HCT116 (cell line): ENCODE measurements around the gene MDM2. TPM values are rescaled to one million over a fixed set of nuclear protein-coding genes. Genes with fewer than 3 reads are reported as not detected.
A peak's percentile ranks its signal among the peaks of the same experiment; 100 is the strongest.
"Not testable (repeated sequence)": the region's sequence is repeated elsewhere in the genome, so short reads cannot be mapped to it uniquely, and the experiment has no call there.

Source experiments
- ATAC-seq: fragments of 200-7000 bp; cut with Tn5 transposase; 2 replicates; pipeline ENCODE4 v1.9.1; 2020; ENCODE audit warnings: mild to moderate bottlenecking, moderate library complexity
- BruUV-seq: library from RNA; stranded (reverse); fragments of 400-500 nt; replicated peaks from 2 replicates; lab custom pipeline; 2021; lab: Mats Ljungman, UMichigan
- CTCF ChIA-PET: fragments of 300-600 bp; sonication (Branson Sonifier 250); formaldehyde crosslinking; loops from one replicate; lab custom pipeline; 2021; ENCODE audit warnings: antibody characterized with exemption; lab: Charles Lee
- POLR2A ChIA-PET: fragments of 300-600, 350-600 bp; sonication (Branson Sonifier 250); formaldehyde crosslinking; loops from one replicate; lab custom pipeline; 2021; ENCODE audit warnings: antibody characterized with exemption; lab: Charles Lee
- RAD21 ChIA-PET, 2 experiments: fragments of 300-600 bp; sonication (Branson Sonifier 250); formaldehyde crosslinking; loops; one replicate each; lab custom pipeline; 2023; ENCODE audit warnings: low total read pairs in 2 of 2; ENCODE audit not compliant: uncharacterized antibody in 2 of 2, unreplicated experiment in 2 of 2, low non-redundant PET in 1 of 2; lab: Charles Lee
- DNase-seq: peaks from one replicate; pipeline ENCODE4 v3.0.0-alpha.2; 2010; ENCODE audit warnings: low read depth, low spot score
- H2AFZ ChIP-seq: fragments of 200-600 bp; shearing (Covaris generic), sonication (generic); 2 replicates; pipeline ENCODE4 v1.6.1; 2017; ENCODE audit warnings: low read depth, mixed run types, mixed read lengths, antibody characterized with exemption, low read length; ENCODE audit not compliant: poor library complexity, severe bottlenecking
- H3K27ac ChIP-seq: 2 replicates; pipeline ENCODE4 v1.5.1; 2012; ENCODE audit warnings: low read depth, low read length
- H3K27me3 ChIP-seq: fragments of 200-600 bp; sonication (generic); 2 replicates; pipeline ENCODE4 v1.6.1; 2016; ENCODE audit warnings: mixed run types, low read length, mixed read lengths; ENCODE audit not compliant: insufficient read depth
- H3K36me3 ChIP-seq, 2 experiments: fragments of 200-500 bp in 1 of 2; fragments of 200-600 bp in 1 of 2; sonication (Bioruptor generic) in 1 of 2; sonication (generic) in 1 of 2; 2 replicates each; pipeline versions ENCODE4 v1.5.1 to v1.6.1; 2014 to 2016; ENCODE audit warnings: low read length in 2 of 2, inconsistent platforms in 1 of 2, mixed read lengths in 1 of 2, mixed run types in 1 of 2; ENCODE audit not compliant: insufficient read depth in 2 of 2, control insufficient read depth in 1 of 2
- H3K4me1 ChIP-seq, 2 experiments: fragments of 200-600 bp in 1 of 2; sonication (generic) in 1 of 2; 2 replicates each; pipeline versions ENCODE4 v1.5.1 to v1.6.1; 2012 to 2017; ENCODE audit warnings: low read length in 2 of 2, inconsistent platforms in 1 of 2, mild to moderate bottlenecking in 1 of 2, mixed read lengths in 1 of 2, mixed run types in 1 of 2, moderate library complexity in 1 of 2; ENCODE audit not compliant: insufficient read depth in 2 of 2, control insufficient read depth in 1 of 2
- H3K4me2 ChIP-seq: fragments of 200-600 bp; sonication (generic); 2 replicates; pipeline ENCODE4 v1.6.1; 2017; ENCODE audit warnings: mixed run types, low read length, mixed read lengths
- H3K4me3 ChIP-seq, 2 experiments: fragments of 200-600 bp in 1 of 2; sonication (generic) in 1 of 2; replicated peaks in 1 of 2; 2 replicates each; pipeline ENCODE4 v1.5.1; 2011 to 2016; ENCODE audit warnings: low read length in 2 of 2, control low read depth in 1 of 2, low read depth in 1 of 2, mild to moderate bottlenecking in 1 of 2, mixed read lengths in 1 of 2, mixed run types in 1 of 2
- H3K79me2 ChIP-seq: fragments of 200-600 bp; sonication (generic); 2 replicates; pipeline ENCODE4 v1.6.1; 2017; ENCODE audit warnings: mild to moderate bottlenecking, mixed run types, low read length, moderate library complexity, mixed read lengths; ENCODE audit not compliant: insufficient read depth
- H3K9ac ChIP-seq: fragments of 200-600 bp; sonication (generic); 2 replicates; pipeline ENCODE4 v1.6.1; 2016; ENCODE audit warnings: low read length, mixed read lengths
- H3K9me2 ChIP-seq: fragments of 200-600 bp; sonication (generic), shearing (Covaris generic); 2 replicates; pipeline ENCODE4 v1.6.1; 2017; ENCODE audit warnings: mixed run types, mild to moderate bottlenecking, moderate library complexity; ENCODE audit not compliant: insufficient read depth
- H3K9me3 ChIP-seq, 2 experiments: fragments of 200-500 bp in 1 of 2; fragments of 200-600 bp in 1 of 2; sonication (Bioruptor generic) in 1 of 2; sonication (generic) in 1 of 2; 2 replicates each; pipeline ENCODE4 v1.6.1; 2014 to 2017; ENCODE audit warnings: low read length in 2 of 2, mixed read lengths in 2 of 2, inconsistent platforms in 1 of 2, low read depth in 1 of 2, mild to moderate bottlenecking in 1 of 2, mixed run types in 1 of 2, moderate library complexity in 1 of 2; ENCODE audit not compliant: control insufficient read depth in 1 of 2, insufficient read depth in 1 of 2
- H4K20me1 ChIP-seq: fragments of 200-600 bp; sonication (generic), shearing (Covaris generic); 2 replicates; pipeline ENCODE4 v1.6.1; 2017; ENCODE audit warnings: mixed run types, mild to moderate bottlenecking, moderate library complexity; ENCODE audit not compliant: insufficient read depth
- CBX3 ChIP-seq: IDR thresholded peaks from 2 replicates; pipeline ENCODE4 v1.6.1; 2012; ENCODE audit warnings: low read depth
- CEBPB ChIP-seq: IDR thresholded peaks from 2 replicates; pipeline ENCODE4 v1.6.1; 2012; ENCODE audit warnings: low read depth
- SP1 ChIP-seq: IDR thresholded peaks from 2 replicates; pipeline ENCODE4 v1.6.1; 2012; ENCODE audit warnings: low read depth
- SRF ChIP-seq: IDR thresholded peaks from 2 replicates; pipeline ENCODE4 v1.6.1; 2012; ENCODE audit warnings: low read depth
- TCF7L2 ChIP-seq: IDR thresholded peaks from 2 replicates; pipeline ENCODE4 v1.7.0; 2011; ENCODE audit warnings: borderline replicate concordance, inconsistent platforms; ENCODE audit not compliant: insufficient read depth, insufficient read length; ENCODE audit errors: extremely low read depth
- intact Hi-C: fragments of 100-400 bp; cut with micrococcal nuclease; formaldehyde crosslinking; loops from 2 replicates; pipeline ENCODE4 v1.10.0; 2022
- total RNA-seq: library from RNA; stranded (reverse); gene quantifications from one replicate; pipeline ENCODE4 v1.2.1, GENCODE V29; 2021; ENCODE audit not compliant: unreplicated experiment

MDM2 gene
- total RNA-seq, 1 experiment from 2014 or later = 170 TPM

DNA sequence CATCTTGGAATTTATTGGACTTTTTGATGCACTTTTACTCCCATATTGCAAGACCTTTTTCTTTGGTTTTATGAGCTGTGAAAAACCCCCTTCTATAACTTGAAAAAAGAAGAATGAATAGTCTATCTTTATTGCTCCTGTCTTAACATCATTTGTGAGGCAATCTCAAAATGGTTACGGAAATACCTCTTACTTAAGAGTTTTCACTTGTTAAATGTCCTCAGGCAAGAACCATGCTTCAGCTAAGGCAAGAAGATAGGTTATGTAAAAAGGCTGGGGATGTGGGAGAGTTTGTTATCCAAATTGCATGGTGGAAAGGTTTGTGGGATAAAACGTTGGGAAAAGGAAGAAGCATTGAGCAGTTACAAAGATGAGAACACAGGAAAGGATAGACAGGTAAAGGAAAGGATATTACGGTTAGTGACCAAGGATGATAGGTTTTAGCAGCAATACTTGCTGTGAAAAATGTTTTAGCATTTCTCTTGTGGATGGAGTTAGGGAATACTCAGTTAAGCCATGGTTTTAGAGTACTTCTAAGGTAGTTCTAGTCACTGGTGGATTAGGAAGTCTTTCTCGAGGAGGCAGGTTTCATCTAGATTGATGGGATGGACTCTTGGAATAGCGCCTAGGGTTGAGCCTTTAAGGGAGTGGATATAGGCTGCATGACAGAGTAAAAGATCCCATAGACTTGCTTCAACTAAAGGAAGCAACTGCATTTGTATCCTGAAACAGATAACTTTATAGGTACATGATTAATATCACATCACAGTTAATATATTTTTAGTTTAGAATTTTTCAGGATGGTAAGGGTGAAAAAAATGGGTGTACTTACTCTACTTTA lies 30.3 kb downstream of the MDM2 start:
- Histone ChIP-seq H3K79me2 (peaks cover 37% of the 10 kb centered on the region), H3K9me2 (no peaks in the 10 kb centered on the region), H3K4me2 (no peak overlapping the region), H3K27me3 (no peaks in the 10 kb centered on the region), H3K27ac (no peak overlapping the region), H3K4me1 (no peaks in the 10 kb centered on the region), H2AFZ (no peak overlapping the region), H3K4me3 (no peak overlapping the region), H3K9ac (no peak overlapping the region), H3K36me3 (peaks cover 59 to 66% of the 10 kb centered on the region in 2 experiments), H3K9me3 (no peaks in the 10 kb centered on the region), H4K20me1 (peaks cover 4% of the 10 kb centered on the region)
- intact Hi-C loops = no loop called here
- ChIA-PET RAD21 (no interaction called here), CTCF (no interaction called here), POLR2A (no interaction called here)
- BruUV-seq = no TSS peak
- ATAC-seq (no peak), DNase-seq (no peak)
- TF ChIP-seq SRF (no peak), SP1 (no peak), CBX3 (no peak)

DNA sequence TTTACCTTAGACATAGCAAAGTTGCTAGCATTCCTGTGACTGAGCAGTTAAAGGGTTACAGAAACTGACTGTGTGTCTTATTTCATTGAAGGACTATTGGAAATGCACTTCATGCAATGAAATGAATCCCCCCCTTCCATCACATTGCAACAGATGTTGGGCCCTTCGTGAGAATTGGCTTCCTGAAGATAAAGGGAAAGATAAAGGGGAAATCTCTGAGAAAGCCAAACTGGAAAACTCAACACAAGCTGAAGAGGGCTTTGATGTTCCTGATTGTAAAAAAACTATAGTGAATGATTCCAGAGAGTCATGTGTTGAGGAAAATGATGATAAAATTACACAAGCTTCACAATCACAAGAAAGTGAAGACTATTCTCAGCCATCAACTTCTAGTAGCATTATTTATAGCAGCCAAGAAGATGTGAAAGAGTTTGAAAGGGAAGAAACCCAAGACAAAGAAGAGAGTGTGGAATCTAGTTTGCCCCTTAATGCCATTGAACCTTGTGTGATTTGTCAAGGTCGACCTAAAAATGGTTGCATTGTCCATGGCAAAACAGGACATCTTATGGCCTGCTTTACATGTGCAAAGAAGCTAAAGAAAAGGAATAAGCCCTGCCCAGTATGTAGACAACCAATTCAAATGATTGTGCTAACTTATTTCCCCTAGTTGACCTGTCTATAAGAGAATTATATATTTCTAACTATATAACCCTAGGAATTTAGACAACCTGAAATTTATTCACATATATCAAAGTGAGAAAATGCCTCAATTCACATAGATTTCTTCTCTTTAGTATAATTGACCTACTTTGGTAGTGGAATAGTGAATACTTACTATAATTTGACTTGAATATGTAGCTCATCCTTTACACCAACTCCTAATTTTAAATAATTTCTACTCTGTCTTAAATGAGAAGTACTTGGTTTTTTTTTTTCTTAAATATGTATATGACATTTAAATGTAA lies 31.5 kb downstream of the MDM2 start:
- intact Hi-C loops = no loop called here
- Histone ChIP-seq H3K27me3 (no peaks in the 10 kb centered on the region), H3K9me3 (no peaks in the 10 kb centered on the region), H4K20me1 (peaks cover 10% of the 10 kb centered on the region), H3K4me2 (no peak overlapping the region), H3K4me1 (no peaks in the 10 kb centered on the region), H3K27ac (no peak overlapping the region), H3K79me2 (peaks cover 29% of the 10 kb centered on the region), H3K4me3 (no peak overlapping the region), H3K9ac (no peak overlapping the region), H3K9me2 (no peaks in the 10 kb centered on the region), H2AFZ (no peak overlapping the region), H3K36me3 (peaks cover 51 to 66% of the 10 kb centered on the region in 2 experiments)
- no peak for TF ChIP-seq TCF7L2
- TF ChIP-seq CEBPB = no peak
- POLR2A ChIA-PET = no interaction called here
- DNase-seq (no peak), ATAC-seq (no peak)
- RAD21 ChIA-PET = no interaction called here
- CTCF ChIA-PET = interaction anchor here (1.6 kb wide), 1 partner anchor 9 kb away, joined by 5 read pairs; no protein-coding TSS in a partner anchor
- BruUV-seq = TSS peak; percentile 23

GRCh38 chr12:68841175-68841574 lies 33.2 kb downstream of the MDM2 start:
- H3K27ac ChIP-seq, POLR2A ChIA-PET, H3K9me3 ChIP-seq, H3K9me2 ChIP-seq, DNase-seq, intact Hi-C loops, BruUV-seq, ATAC-seq, H3K9ac ChIP-seq, H3K4me1 ChIP-seq, H3K27me3 ChIP-seq, H2AFZ ChIP-seq, RAD21 ChIA-PET, H3K4me2 ChIP-seq, H3K4me3 ChIP-seq: not testable (repeated sequence)
- Histone ChIP-seq H3K36me3 (peaks cover 42 to 53% of the 10 kb centered on the region in 2 experiments), H3K79me2 (peaks cover 16% of the 10 kb centered on the region), H4K20me1 (peaks cover 11% of the 10 kb centered on the region)
- CTCF ChIA-PET = interaction anchor here (1.8 kb wide), 1 partner anchor 11 kb away, joined by 8 read pairs; no protein-coding TSS in a partner anchor
